ENCODE measurements around the gene CYBA.

Gene CYBA

DNA sequence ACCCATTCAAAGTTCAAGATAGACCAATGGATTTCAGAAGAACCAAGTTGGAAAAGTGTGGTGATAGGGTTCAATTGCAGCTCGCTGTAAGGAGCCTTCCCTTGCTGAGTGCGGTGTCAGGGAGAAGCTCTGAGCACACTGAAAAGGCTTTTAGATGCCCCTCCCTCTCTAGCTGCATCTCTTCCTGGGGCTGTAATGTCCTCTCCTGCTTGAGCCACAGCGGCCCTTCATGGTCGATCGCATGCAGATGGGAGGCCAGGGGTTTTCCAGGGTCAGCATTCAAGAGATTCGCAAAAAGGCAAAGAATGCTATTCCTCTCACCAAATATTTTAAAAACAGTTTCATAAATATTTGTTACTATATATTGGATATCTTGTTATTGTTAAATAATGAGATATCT, 56.9 kb downstream of the CYBA start:
- DNase-seq (ENCODE audit: low read depth in 2 of 2) = no peak

DNA sequence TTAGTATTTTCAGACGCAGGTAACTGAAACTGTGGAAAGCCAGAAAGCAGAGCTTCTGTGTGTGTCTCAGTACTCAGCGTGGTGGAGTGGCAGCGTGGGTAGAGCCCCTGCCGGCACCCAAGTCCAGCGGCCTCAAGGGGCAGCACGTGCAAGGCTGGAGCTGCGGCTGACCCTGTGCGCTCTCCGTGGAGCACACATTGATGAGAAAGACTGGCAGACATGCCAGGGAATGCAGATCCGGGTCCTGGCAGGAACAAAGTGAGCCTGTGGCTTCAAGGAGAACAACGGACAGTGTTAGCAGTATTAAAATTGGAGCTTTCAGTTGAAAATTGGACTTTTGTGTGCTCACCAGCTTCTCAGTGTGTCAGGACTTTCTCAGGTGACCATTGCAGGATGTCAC, 57.4 kb downstream of the CYBA start:
- no peak for DNase-seq (ENCODE audit: low read depth in 2 of 2)

Measured in stimulated activated CD8-positive, alpha-beta memory T cell treated with anti-CD3 and anti-CD28 coated beads, Interleukin-7, amount 100 ng/mL, for 1 hour (primary cell).